K562 (cell line): ENCODE data around the gene BFSP2.

Source experiments
- ETV6 ChIP-seq, 3 experiments: fragments of 150-350 bp in 1 of 3; sonication (generic) in 1 of 3; formaldehyde crosslinking in 1 of 3; IDR thresholded peaks; 2 replicates each; pipeline versions ENCODE4 v1.6.1 to v1.8.0; 2014 to 2022; ENCODE audit warnings: borderline replicate concordance in 2 of 3, low read depth in 2 of 3, antibody characterized with exemption in 1 of 3, low read length in 1 of 3, mild to moderate bottlenecking in 1 of 3, missing genetic modification reagents in 1 of 3
- FOXA1 ChIP-seq: fragments of 450-650 bp; IDR thresholded peaks from 2 replicates; pipeline ENCODE4 v1.6.1; 2016; ENCODE audit warnings: mild to moderate bottlenecking, borderline replicate concordance
- HES1 ChIP-seq: fragments of 450-650 bp; IDR thresholded peaks from 2 replicates; pipeline ENCODE4 v1.6.1; 2016; ENCODE audit warnings: low read depth, mild to moderate bottlenecking, moderate library complexity
- JUND ChIP-seq, 2 experiments: IDR thresholded peaks; 2 replicates in 1 of 2; 3 replicates in 1 of 2; pipeline ENCODE4 v1.6.1; 2011; ENCODE audit warnings: borderline replicate concordance in 2 of 2, low read depth in 2 of 2, low read length in 2 of 2, improper control_type of control experiment in 1 of 2, missing biosample characterization in 1 of 2, missing genetic modification characterization in 1 of 2, missing genetic modification reagents in 1 of 2
- MYBL2 ChIP-seq, 2 experiments: fragments of 450-650 bp in 1 of 2; sonication (generic) in 1 of 2; formaldehyde crosslinking in 1 of 2; IDR thresholded peaks; 2 replicates each; pipeline versions ENCODE4 v1.6.1 to v1.8.1; 2017 to 2022; ENCODE audit warnings: borderline replicate concordance in 1 of 2, inconsistent platforms in 1 of 2, low read depth in 1 of 2, mild to moderate bottlenecking in 1 of 2, missing genetic modification reagents in 1 of 2, moderate library complexity in 1 of 2
- PHB2 ChIP-seq: fragments of 450-650 bp; IDR thresholded peaks from 2 replicates; pipeline ENCODE4 v1.6.1; 2017; ENCODE audit warnings: low read depth
- POLR2A ChIP-seq: fragments of 450-650 bp; conservative IDR thresholded peaks from 2 replicates; pipeline ENCODE4 v1.6.1; 2016
- SMARCA5 ChIP-seq: fragments of 450-650 bp; IDR thresholded peaks from 2 replicates; pipeline ENCODE4 v1.6.1; 2016
- ZNF384 ChIP-seq: IDR thresholded peaks from 2 replicates; pipeline ENCODE4 v1.6.1; 2012; ENCODE audit warnings: low read depth, low read length, improper control_type of control experiment
- TF ChIP-seq, protein P1 (sequence below), 3 experiments: IDR thresholded peaks in 2 of 3; conservative IDR thresholded peaks in 1 of 3; 2 replicates each; pipeline ENCODE4 v1.5.1; 2011 to 2012; ENCODE audit warnings: low read length in 3 of 3, mild to moderate bottlenecking in 3 of 3, control low read depth in 2 of 3, improper control_type of control experiment in 1 of 3, inconsistent platforms in 1 of 3, low read depth in 1 of 3, mixed read lengths in 1 of 3, moderate library complexity in 1 of 3; ENCODE audit not compliant: insufficient read depth in 2 of 3

DNA sequence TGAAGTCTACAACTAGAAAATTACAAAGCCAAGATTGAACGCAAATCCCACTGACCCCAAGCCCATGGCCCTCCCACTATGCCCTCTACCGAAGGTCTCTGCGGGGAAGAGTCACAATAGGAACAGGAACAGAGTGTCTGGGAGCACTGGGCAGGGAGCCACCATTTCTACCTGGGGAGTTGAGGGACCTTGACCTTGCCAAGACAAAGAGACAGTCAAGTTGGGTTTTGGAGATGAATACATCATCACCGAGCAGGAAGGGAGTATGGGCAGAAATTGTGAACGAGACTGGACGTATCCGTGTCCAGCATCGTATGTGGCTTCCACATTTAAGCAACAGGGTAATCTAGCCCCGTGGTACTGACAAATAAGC is 30.8 kb upstream of the BFSP2 start:
- no peak for TF ChIP-seq SMARCA5
- TF ChIP-seq ETV6 (IDR thresholded peaks at IDR 0.05; ENCODE audit: borderline replicate concordance in 1 of 2, low read depth in 2 of 2, low read length in 1 of 2): no peak
- no peak for TF ChIP-seq ETV6 (CRISPR knock-in tag; IDR thresholded peaks at IDR 0.05; ENCODE audit: borderline replicate concordance)
- TF ChIP-seq JUND (IDR thresholded peaks at IDR 0.05; ENCODE audit: borderline replicate concordance, low read depth, low read length): no peak
- TF ChIP-seq JUND (tag; IDR thresholded peaks at IDR 0.05; ENCODE audit: borderline replicate concordance, low read depth, low read length): no peak
- TF ChIP-seq FOXA1: no peak
- TF ChIP-seq HES1: no peak
- TF ChIP-seq PHB2: no peak
- TF ChIP-seq, protein P1, sequence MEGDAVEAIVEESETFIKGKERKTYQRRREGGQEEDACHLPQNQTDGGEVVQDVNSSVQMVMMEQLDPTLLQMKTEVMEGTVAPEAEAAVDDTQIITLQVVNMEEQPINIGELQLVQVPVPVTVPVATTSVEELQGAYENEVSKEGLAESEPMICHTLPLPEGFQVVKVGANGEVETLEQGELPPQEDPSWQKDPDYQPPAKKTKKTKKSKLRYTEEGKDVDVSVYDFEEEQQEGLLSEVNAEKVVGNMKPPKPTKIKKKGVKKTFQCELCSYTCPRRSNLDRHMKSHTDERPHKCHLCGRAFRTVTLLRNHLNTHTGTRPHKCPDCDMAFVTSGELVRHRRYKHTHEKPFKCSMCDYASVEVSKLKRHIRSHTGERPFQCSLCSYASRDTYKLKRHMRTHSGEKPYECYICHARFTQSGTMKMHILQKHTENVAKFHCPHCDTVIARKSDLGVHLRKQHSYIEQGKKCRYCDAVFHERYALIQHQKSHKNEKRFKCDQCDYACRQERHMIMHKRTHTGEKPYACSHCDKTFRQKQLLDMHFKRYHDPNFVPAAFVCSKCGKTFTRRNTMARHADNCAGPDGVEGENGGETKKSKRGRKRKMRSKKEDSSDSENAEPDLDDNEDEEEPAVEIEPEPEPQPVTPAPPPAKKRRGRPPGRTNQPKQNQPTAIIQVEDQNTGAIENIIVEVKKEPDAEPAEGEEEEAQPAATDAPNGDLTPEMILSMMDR (IDR thresholded peaks at IDR 0.05 in 2 of 3, conservative IDR thresholded peaks at IDR 0.05 in 1 of 3; ENCODE audit: insufficient read depth in 2 of 3, low read depth in 1 of 3, low read length in 3 of 3): no peak
- no peak for TF ChIP-seq MYBL2 (IDR thresholded peaks at IDR 0.05; ENCODE audit: low read depth)
- TF ChIP-seq MYBL2 (CRISPR knock-in tag; IDR thresholded peaks at IDR 0.05; ENCODE audit: borderline replicate concordance): no peak
- TF ChIP-seq POLR2A: no peak
- TF ChIP-seq ZNF384: no peak
